Testis (tissue), 2 donors: ENCODE results near the gene ACTL10.

Experiments
- CTCF ChIP-seq, 3 experiments: fragments of 450-650 bp in 2 of 3; fragments of 200-600 bp in 1 of 3; sonication (generic) in 1 of 3; IDR thresholded peaks; one replicate each; pipeline ENCODE4 v1.5.1; 2016 to 2019; ENCODE audit warnings: antibody characterized with exemption in 3 of 3, mild to moderate bottlenecking in 2 of 3, moderate library complexity in 1 of 3
- POLR2A ChIP-seq: fragments of 450-650 bp; IDR thresholded peaks from one replicate; pipeline ENCODE4 v1.6.1; 2017; ENCODE audit warnings: antibody characterized with exemption, mild to moderate bottlenecking, moderate library complexity

DNA sequence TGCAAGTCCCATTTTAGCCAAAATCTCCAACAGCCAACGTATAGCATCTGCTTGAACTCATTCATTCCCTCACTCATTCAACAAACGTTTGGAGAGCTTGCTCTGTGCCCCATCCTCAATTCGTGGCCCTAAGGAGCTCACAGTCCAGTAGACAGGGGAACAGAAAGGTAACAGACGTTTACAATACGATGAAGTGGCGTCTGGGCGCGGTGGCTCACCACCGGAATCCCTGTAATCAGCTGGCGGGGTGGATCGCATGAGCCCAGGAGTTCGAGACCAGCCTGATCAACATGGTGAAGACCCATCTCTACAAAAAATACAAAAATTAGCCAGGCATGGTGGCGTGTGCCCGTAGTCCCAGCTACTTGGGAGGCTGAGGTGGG is 20.2 kb downstream of the ACTL10 start:
- TF ChIP-seq CTCF (IDR thresholded peaks at IDR 0.05) (no peak), POLR2A (no peak)
